K562 (cell line): Measurements from ENCODE around the gene BSCL2. TPM values are rescaled to one million over a fixed set of nuclear protein-coding genes. Genes with fewer than 3 reads are reported as not detected.
A peak's percentile ranks its signal among the peaks of the same experiment; 100 is the strongest.

Experiments
- ARNT ChIP-seq, 2 experiments: fragments of 450-650 bp; IDR thresholded peaks; 2 replicates each; pipeline ENCODE4 v1.6.1; 2016; ENCODE audit warnings: mild to moderate bottlenecking in 1 of 2
- CREB3 ChIP-seq: fragments of 450-650 bp; conservative IDR thresholded peaks from 2 replicates; pipeline ENCODE4 v1.6.1; 2016; ENCODE audit warnings: missing genetic modification characterization, low read depth, mild to moderate bottlenecking, missing compliant biosample characterization, moderate library complexity
- ESRRA ChIP-seq: fragments of 450-650 bp; IDR thresholded peaks from 2 replicates; pipeline ENCODE4 v1.6.1; 2014; ENCODE audit warnings: low read depth, mild to moderate bottlenecking, moderate library complexity, borderline replicate concordance
- ETS1 ChIP-seq: conservative IDR thresholded peaks from 2 replicates; pipeline ENCODE4 v1.6.1; 2011; ENCODE audit warnings: low read depth, mild to moderate bottlenecking, low read length; ENCODE audit not compliant: control insufficient read depth
- HDAC3 ChIP-seq: fragments of 450-650 bp; IDR thresholded peaks from 2 replicates; pipeline ENCODE4 v1.6.1; 2018; ENCODE audit warnings: borderline replicate concordance, mild to moderate bottlenecking, moderate library complexity; ENCODE audit not compliant: partially characterized antibody
- HNRNPLL ChIP-seq: fragments of 200-400 bp; formaldehyde crosslinking; IDR thresholded peaks from 2 replicates; pipeline ENCODE4 v1.6.1; 2017; ENCODE audit warnings: low read length, low read depth, mild to moderate bottlenecking; ENCODE audit not compliant: poor library complexity, severe bottlenecking
- NFIC ChIP-seq: fragments of 450-650 bp; IDR thresholded peaks from 2 replicates; pipeline ENCODE4 v1.6.1; 2017; ENCODE audit warnings: mild to moderate bottlenecking, inconsistent platforms
- PYGO2 ChIP-seq: fragments of 450-650 bp; IDR thresholded peaks from 2 replicates; pipeline ENCODE4 v1.6.1; 2016; ENCODE audit warnings: mild to moderate bottlenecking, missing genetic modification characterization, moderate library complexity, missing compliant biosample characterization
- RBBP5 ChIP-seq: fragments of 200-600 bp; sonication (generic); IDR thresholded peaks from 2 replicates; pipeline ENCODE4 v1.6.1; 2012; ENCODE audit warnings: borderline replicate concordance, mild to moderate bottlenecking, low read length, control low read depth, inconsistent platforms; ENCODE audit not compliant: insufficient read depth, poor library complexity, severe bottlenecking
- SFPQ ChIP-seq: fragments of 200-400 bp; formaldehyde crosslinking; IDR thresholded peaks from 2 replicates; pipeline ENCODE4 v1.6.1; 2017; ENCODE audit warnings: mild to moderate bottlenecking, low read depth, low read length, moderate library complexity
- SIX5 ChIP-seq, 2 experiments: IDR thresholded peaks; 2 replicates each; pipeline ENCODE4 v1.6.1; 2011; ENCODE audit warnings: low read length in 2 of 2, borderline replicate concordance in 1 of 2, low read depth in 1 of 2, mild to moderate bottlenecking in 1 of 2, moderate library complexity in 1 of 2; ENCODE audit not compliant: insufficient read depth in 1 of 2
- SMAD1 ChIP-seq: fragments of 150-350 bp; IDR thresholded peaks from 2 replicates; pipeline ENCODE4 v1.6.1; 2014; ENCODE audit warnings: low read length, low read depth; ENCODE audit not compliant: partially characterized antibody
- SMAD4 ChIP-seq: fragments of 250-450 bp; sonication (Bioruptor Pico); conservative IDR thresholded peaks from 2 replicates; pipeline ENCODE4 v1.8.0; 2021; ENCODE audit warnings: inconsistent platforms, mild to moderate bottlenecking, moderate library complexity
- SRSF3 ChIP-seq: fragments of 200-400 bp; formaldehyde crosslinking; IDR thresholded peaks from 2 replicates; pipeline ENCODE4 v1.6.1; 2016; ENCODE audit warnings: mild to moderate bottlenecking, low read length, moderate library complexity; ENCODE audit not compliant: insufficient read depth
- SRSF9 ChIP-seq: fragments of 200-400 bp; formaldehyde crosslinking; IDR thresholded peaks from 2 replicates; pipeline ENCODE4 v1.6.1; 2017; ENCODE audit warnings: low read depth, low read length, borderline replicate concordance
- TBL1XR1 ChIP-seq, 2 experiments: IDR thresholded peaks; 2 replicates each; pipeline ENCODE4 v1.6.1; 2012; ENCODE audit warnings: improper control_type of control experiment in 2 of 2, low read length in 2 of 2, mild to moderate bottlenecking in 1 of 2
- TCF3 ChIP-seq: sonication (generic); formaldehyde crosslinking; IDR thresholded peaks from 2 replicates; pipeline ENCODE4 v1.4.0; 2020; ENCODE audit warnings: mild to moderate bottlenecking, missing genetic modification reagents
- ZHX1 ChIP-seq: fragments of 150-350 bp; conservative IDR thresholded peaks from 2 replicates; pipeline ENCODE4 v1.6.1; 2014; ENCODE audit warnings: low read length
- ZNF146 ChIP-seq: IDR thresholded peaks from one replicate; pipeline ENCODE4 v1.6.1; 2018; ENCODE audit warnings: missing compliant biosample characterization; ENCODE audit not compliant: unreplicated experiment
- ZNF197 ChIP-seq: fragments of 200-800 bp; sonication (Bioruptor generic); IDR thresholded peaks from 2 replicates; pipeline ENCODE4 v1.6.1; 2016; ENCODE audit warnings: low read depth, missing genetic modification characterization, missing compliant biosample characterization
- polyA plus RNA-seq, 8 experiments: library from polyadenylated mRNA; depleted of rRNA in 4 of 8; stranded (reverse) in 5 of 8; unstranded in 3 of 8; fragments of >200 nt; fragmentation: Nextera tagmentation in 2 of 8; fragmentation: Illumina TruSeq in 1 of 8; extraction: Ambion mirVana in 2 of 8; extraction: Trizol in 1 of 8; gene quantifications; 2 replicates each; pipeline versions ENCODE4 v1.2.1 to v1.2.3, GENCODE V29; 2011 to 2014; ENCODE audit warnings: inconsistent platforms in 1 of 8, missing spikeins in 1 of 8
- total RNA-seq, 7 experiments: library from RNA; depleted of rRNA in 6 of 7; stranded (reverse); fragments of >200 nt in 6 of 7; fragmentation: Illumina TruSeq in 2 of 7; extraction: Trizol in 2 of 7; gene quantifications; 2 replicates each; pipeline versions ENCODE4 v1.2.1 to v1.2.3, GENCODE V29; 2011 to 2021; ENCODE audit warnings: low replicate concordance in 1 of 7

BSCL2 gene
- total and polyA plus RNA-seq, 9 of the 15 experiments (the other 6 are each of a cell fraction or from before 2014, with no cell fraction given): 18.9 to 51.7 (median 35.2) TPM

GRCh38 chr11:62665075-62665598 is 42.1 kb downstream of the BSCL2 start, which contains the start of the genes C11orf98 and CSKMT (continued):
- TF ChIP-seq SFPQ (no peak), HNRNPLL (peak; percentile 81), ARNT (IDR thresholded peaks at IDR 0.05) (no peak), SRSF9 (no peak), ETS1 (peak; percentile 86), NFIC (peak; percentile 79), ZHX1 (no peak), CREB3 (tag) (no peak), PYGO2 (tag) (no peak), SIX5 (IDR thresholded peaks at IDR 0.05; ENCODE audit: borderline replicate concordance in 1 of 2, insufficient read depth in 1 of 2, low read depth in 1 of 2, low read length in 2 of 2) (no peak), SMAD4 (no peak), SMAD1 (peak; percentile 97), TBL1XR1 (IDR thresholded peaks at IDR 0.05; ENCODE audit: low read length in 2 of 2) (peak; percentile 14 to 17; a peak in 1 of 4 replicates), ZNF146 (CRISPR knock-in tag) (no peak), SRSF3 (no peak), RBBP5 (peak; percentile 67), ZNF197 (CRISPR knock-in tag) (peak; percentile 46; the same call in 1 of the 2 replicates), ESRRA (peak; percentile 50; the same call in 1 of the 2 replicates), TCF3 (peak; percentile 27; the same call in 1 of the 2 replicates), HDAC3 (no peak)
